Duodenal mucosa (tissue), 2 donors: ENCODE measurements around the gene PNPO.

ENCODE experiments used
- H3K27ac ChIP-seq: one replicate; pipeline ENCODE4 v1.7.0; 2013; ENCODE audit warnings: low read depth, low read length
- H3K27me3 ChIP-seq, 2 donors: one replicate each; pipeline ENCODE4 v1.7.0; 2013; ENCODE audit warnings: low read length in 2 of 2, control low read depth in 1 of 2; ENCODE audit not compliant: insufficient read depth in 2 of 2, control insufficient read depth in 1 of 2
- H3K36me3 ChIP-seq, 2 donors: one replicate each; pipeline ENCODE4 v1.7.0; 2013; ENCODE audit warnings: low read length in 2 of 2, control low read depth in 1 of 2; ENCODE audit not compliant: insufficient read depth in 2 of 2, control insufficient read depth in 1 of 2
- H3K4me1 ChIP-seq, 2 donors: one replicate each; pipeline ENCODE4 v1.7.0; 2013; ENCODE audit warnings: low read length in 2 of 2, control low read depth in 1 of 2; ENCODE audit not compliant: insufficient read depth in 2 of 2, control insufficient read depth in 1 of 2
- H3K4me3 ChIP-seq, 2 donors: one replicate each; pipeline ENCODE4 v1.7.0; 2013; ENCODE audit warnings: low read length in 2 of 2, low read depth in 1 of 2
- H3K9ac ChIP-seq, 2 donors: one replicate each; pipeline ENCODE4 v1.7.0; 2013; ENCODE audit warnings: low read length in 2 of 2, low read depth in 1 of 2
- H3K9me3 ChIP-seq, 2 donors: one replicate each; pipeline ENCODE4 v1.7.0; 2013; ENCODE audit warnings: low read length in 2 of 2, control low read depth in 1 of 2; ENCODE audit not compliant: control insufficient read depth in 1 of 2

PNPO gene

GRCh38 chr17:47959825-47960655 lies 18.7 kb downstream of the PNPO start:
- Histone ChIP-seq H3K4me1 (peaks cover 17 to 42% of the 10 kb centered on the region in 2 donors), H3K4me3 (peak overlapping the region; percentile 82 to 85), H3K27me3 (no peaks in the 10 kb centered on the region), H3K36me3 (peaks cover 4 to 12% of the 10 kb centered on the region in 2 donors), H3K9me3 (no peaks in the 10 kb centered on the region), H3K27ac (peak overlapping the region; percentile 92), H3K9ac (peak overlapping the region; percentile 81 to 99)

GRCh38 chr17:47961406-47961805 lies 20.0 kb downstream of the PNPO start:
- Histone ChIP-seq H3K36me3 (peaks cover 0 to 5% of the 10 kb centered on the region in 2 donors), H3K27me3 (no peaks in the 10 kb centered on the region), H3K27ac (no peak overlapping the region), H3K4me1 (peaks cover 24 to 49% of the 10 kb centered on the region in 2 donors), H3K4me3 (no peak overlapping the region), H3K9me3 (no peaks in the 10 kb centered on the region), H3K9ac (peak overlapping the region in 1 of 2 donors; percentile 4)

- Histone ChIP-seq H3K27ac (no peak overlapping the region), H3K4me3 (no peak overlapping the region), H3K9me3 (no peaks in the 10 kb centered on the region), H3K4me1 (peaks cover 32 to 57% of the 10 kb centered on the region in 2 donors), H3K9ac (no peak overlapping the region), H3K36me3 (no peaks in the 10 kb centered on the region), H3K27me3 (no peaks in the 10 kb centered on the region)
Measured at GRCh38 chr17:47962901-47963300, 21.5 kb downstream of the PNPO start.

DNA sequence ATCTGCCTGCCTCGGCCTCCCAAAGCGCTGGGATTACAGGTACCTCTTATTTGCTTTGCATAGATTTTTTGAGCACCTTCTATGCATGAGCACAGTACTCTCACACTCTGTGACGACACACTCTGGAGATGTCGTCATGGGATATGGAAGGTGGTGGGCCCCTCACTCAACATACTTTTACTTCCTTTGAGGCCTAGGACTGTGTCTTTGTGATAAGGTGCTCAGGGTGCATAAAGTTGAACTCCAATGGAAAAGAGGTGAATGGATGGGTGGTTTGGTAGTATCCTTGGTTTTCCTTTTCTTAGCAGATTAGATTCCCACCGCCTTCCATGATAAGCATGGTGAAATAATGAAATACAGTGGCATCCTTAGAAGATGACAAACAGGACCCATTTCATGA lies 23.5 kb downstream of the PNPO start:
- Histone ChIP-seq H3K27ac (no peak overlapping the region), H3K4me1 (peaks cover 31 to 53% of the 10 kb centered on the region in 2 donors), H3K9me3 (no peaks in the 10 kb centered on the region), H3K9ac (peak overlapping the region in 1 of 2 donors; percentile 45), H3K36me3 (no peaks in the 10 kb centered on the region), H3K27me3 (no peaks in the 10 kb centered on the region), H3K4me3 (no peak overlapping the region)

DNA sequence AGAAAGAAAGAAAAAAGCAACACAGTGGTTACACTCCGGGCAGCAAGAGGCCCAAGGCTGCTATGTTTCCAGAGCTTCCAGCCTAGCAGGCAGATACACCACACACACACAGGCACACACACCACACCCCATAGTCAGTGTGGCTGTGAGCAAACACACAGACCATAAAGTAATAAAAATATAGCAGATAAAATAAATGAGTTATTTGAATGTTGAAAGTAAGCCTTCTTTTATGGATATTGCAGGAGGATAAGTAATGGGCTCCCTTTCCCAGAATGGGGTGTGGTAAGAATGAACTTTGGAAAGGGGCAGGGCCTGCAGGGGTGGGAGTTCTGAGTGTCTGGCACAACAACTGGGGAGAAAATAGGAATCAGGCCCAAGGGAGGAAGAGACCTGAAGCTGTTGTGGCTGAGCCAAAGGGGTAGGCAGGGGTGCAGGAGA lies 24.7 kb downstream of the PNPO start:
- Histone ChIP-seq H3K4me1 (peaks cover 34 to 52% of the 10 kb centered on the region in 2 donors), H3K27me3 (no peaks in the 10 kb centered on the region), H3K9me3 (no peaks in the 10 kb centered on the region), H3K27ac (peak overlapping the region; percentile 65), H3K9ac (peak overlapping the region in 1 of 2 donors; percentile 45), H3K4me3 (no peak overlapping the region), H3K36me3 (no peaks in the 10 kb centered on the region)

DNA sequence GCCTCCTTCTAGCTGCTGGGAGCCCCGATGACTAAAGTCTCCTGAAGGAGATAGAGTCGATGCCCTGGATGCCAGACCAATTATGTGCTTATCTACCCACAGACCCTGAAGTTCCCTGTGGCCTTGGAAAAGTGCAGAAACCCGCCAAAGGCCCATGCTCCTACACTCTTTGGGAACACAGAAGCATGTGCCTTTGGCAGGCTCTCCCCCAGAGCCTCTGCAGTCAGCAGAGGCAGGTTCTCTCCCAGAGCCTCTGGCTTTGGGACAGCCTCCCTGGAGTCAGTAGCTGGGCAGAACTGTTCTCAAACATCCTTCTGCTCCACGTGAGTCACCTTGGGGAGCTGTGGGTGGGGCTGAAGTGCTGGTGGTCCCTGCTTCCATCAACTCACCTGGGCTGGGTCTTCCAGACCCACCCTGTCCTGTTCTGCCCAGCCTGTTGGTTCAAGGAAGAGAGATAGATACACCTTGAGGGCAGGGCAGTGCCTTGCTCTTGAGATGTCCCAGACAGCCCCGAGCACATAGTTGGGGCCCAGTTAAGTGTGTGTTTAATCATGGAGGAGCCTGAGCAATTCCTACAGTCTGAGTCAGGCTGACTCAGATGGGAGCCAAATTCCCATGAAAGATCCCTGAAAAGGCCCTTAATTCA lies 26.4 kb downstream of the PNPO start:
- no peaks in the 10 kb centered on the region for H3K9me3 ChIP-seq
- no peaks in the 10 kb centered on the region for H3K36me3 ChIP-seq
- peaks cover 47 to 51% of the 10 kb centered on the region in 2 donors for H3K4me1 ChIP-seq
- H3K27me3 ChIP-seq = no peaks in the 10 kb centered on the region
- peak overlapping the region; percentile 71 for H3K27ac ChIP-seq
- peak overlapping the region; percentile 36 to 63 for H3K9ac ChIP-seq
- H3K4me3 ChIP-seq = peak overlapping the region in 1 of 2 donors; percentile 37

GRCh38 chr17:47968836-47969235 lies 27.5 kb downstream of the PNPO start:
- Histone ChIP-seq H3K27ac (no peak overlapping the region), H3K4me3 (no peak overlapping the region), H3K4me1 (peaks cover 48 to 51% of the 10 kb centered on the region in 2 donors), H3K36me3 (peaks cover 7 to 10% of the 10 kb centered on the region in 2 donors), H3K9ac (no peak overlapping the region), H3K9me3 (no peaks in the 10 kb centered on the region), H3K27me3 (no peaks in the 10 kb centered on the region)

GRCh38 chr17:47969930-47970724 lies 28.8 kb downstream of the PNPO start:
- Histone ChIP-seq H3K9ac (peak overlapping the region; percentile 44 to 68), H3K4me1 (peaks cover 40 to 46% of the 10 kb centered on the region in 2 donors), H3K27ac (no peak overlapping the region), H3K4me3 (peak overlapping the region; percentile 65 to 75), H3K9me3 (no peaks in the 10 kb centered on the region), H3K36me3 (peaks cover 17 to 22% of the 10 kb centered on the region in 2 donors), H3K27me3 (no peaks in the 10 kb centered on the region)

- peak within 1 kb of the TSS; percentile 93 to 98 for H3K4me3 ChIP-seq
- peak within 1 kb of the TSS; percentile 80 to 99 for H3K9ac ChIP-seq
- H3K27ac ChIP-seq = peak within 1 kb of the TSS; percentile 26
- H3K36me3 ChIP-seq = peaks cover 17 to 30% of the 10 kb centered on the region in 2 donors
- peaks cover 33 to 40% of the 10 kb centered on the region in 2 donors for H3K4me1 ChIP-seq
- no peaks in the 10 kb centered on the region for H3K9me3 ChIP-seq
- no peaks in the 10 kb centered on the region for H3K27me3 ChIP-seq
Measured at GRCh38 chr17:47970725-47971499, 29.5 kb downstream of the PNPO start, which contains the start of gene CDK5RAP3. Gene CDK5RAP3, plus strand, starts transcription at chr17:47971113. Its CDS starts 34 bp downstream, at chr17:47971147.
